ENCODE results near the gene ERC2.

Gene ERC2

DNA sequence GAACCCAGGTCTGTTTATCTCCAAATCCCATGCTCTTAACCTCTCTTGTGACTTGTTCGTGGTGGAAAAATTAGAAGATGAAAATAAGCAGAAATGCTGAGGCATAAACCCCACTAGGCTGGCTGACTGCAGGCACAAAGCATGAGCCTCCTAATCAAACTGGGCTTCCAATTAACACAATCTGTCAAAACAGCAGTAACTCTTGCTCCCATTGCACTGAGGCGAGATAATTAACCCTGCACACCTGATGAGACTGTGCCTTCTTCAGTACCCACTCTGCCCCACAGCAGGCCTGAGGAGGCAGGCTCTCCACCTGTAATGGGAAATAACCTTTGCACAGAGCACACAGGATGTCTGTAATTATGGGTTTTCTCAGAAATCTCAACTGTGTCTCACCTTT lies 696.8 kb downstream of the ERC2 start:
- TF ChIP-seq ZBTB10 (tag by site-specific recombination; IDR thresholded peaks at IDR 0.05): no peak
- Histone ChIP-seq H3K4me1 (ENCODE audit: control insufficient read depth, insufficient read depth, low read length) (no peaks in the 10 kb centered on the region), H3K9me3 (ENCODE audit: control insufficient read depth, insufficient read depth, low read depth, low read length) (no peaks in the 10 kb centered on the region), H3K4me3 (ENCODE audit: low read depth, low read length) (no peak overlapping the region), H3K36me3 (ENCODE audit: control insufficient read depth in 2 of 2, insufficient read depth in 1 of 2, low read length in 2 of 2) (no peaks in the 10 kb centered on the region), H3K27ac (ENCODE audit: extremely low read depth, low read depth, low read length) (no peak overlapping the region)
- CTCF ChIA-PET: no interaction called here
- POLR2A ChIA-PET: no interaction called here

GRCh38 chr3:55770077-55770476 lies 698.2 kb downstream of the ERC2 start:
- H3K9me3 ChIP-seq (ENCODE audit: control insufficient read depth, insufficient read depth, low read depth, low read length): no peaks in the 10 kb centered on the region
- no peak overlapping the region for H3K4me3 ChIP-seq (ENCODE audit: low read depth, low read length)
- ChIA-PET CTCF (interaction anchor here (0.7 kb wide), 1 partner anchor 19 kb away, joined by 3 read pairs; no protein-coding TSS in a partner anchor), POLR2A (no interaction called here)
- H3K27ac ChIP-seq (ENCODE audit: extremely low read depth, low read depth, low read length): no peak overlapping the region
- no peaks in the 10 kb centered on the region for H3K4me1 ChIP-seq (ENCODE audit: control insufficient read depth, insufficient read depth, low read length)
- H3K36me3 ChIP-seq (ENCODE audit: control insufficient read depth in 2 of 2, insufficient read depth in 1 of 2, low read length in 2 of 2): no peaks in the 10 kb centered on the region
- no peak for TF ChIP-seq ZNF23 (tag by site-specific recombination; IDR thresholded peaks at IDR 0.05; ENCODE audit: borderline replicate concordance)
- no peak for TF ChIP-seq ZNF121 (tag by site-specific recombination; IDR thresholded peaks at IDR 0.05)
- TF ChIP-seq EGR2 (tag by site-specific recombination; IDR thresholded peaks at IDR 0.05; ENCODE audit: low read depth): no peak
- no peak for TF ChIP-seq ZNF2 (tag by site-specific recombination; IDR thresholded peaks at IDR 0.05)
- TF ChIP-seq ZNF639 (tag by site-specific recombination; IDR thresholded peaks at IDR 0.05): no peak
- no peak for TF ChIP-seq OVOL3 (tag by site-specific recombination; IDR thresholded peaks at IDR 0.05)
- TF ChIP-seq HOXA7 (CRISPR knock-in tag; IDR thresholded peaks at IDR 0.05; ENCODE audit: borderline replicate concordance): no peak
- no peak for TF ChIP-seq ZNF549 (tag by site-specific recombination; IDR thresholded peaks at IDR 0.05)
- TF ChIP-seq ZNF701 (tag by site-specific recombination; IDR thresholded peaks at IDR 0.05): no peak
- no peak for TF ChIP-seq ZNF48 (tag by site-specific recombination; IDR thresholded peaks at IDR 0.05)

GRCh38 chr3:55766753-55767152 lies 701.5 kb downstream of the ERC2 start:
- no peaks in the 10 kb centered on the region for H3K9me3 ChIP-seq (ENCODE audit: control insufficient read depth, insufficient read depth, low read depth, low read length)
- no peaks in the 10 kb centered on the region for H3K36me3 ChIP-seq (ENCODE audit: control insufficient read depth in 2 of 2, insufficient read depth in 1 of 2, low read length in 2 of 2)
- no peaks in the 10 kb centered on the region for H3K4me1 ChIP-seq (ENCODE audit: control insufficient read depth, insufficient read depth, low read length)
- no peak overlapping the region for H3K27ac ChIP-seq (ENCODE audit: extremely low read depth, low read depth, low read length)
- POLR2A ChIA-PET: no interaction called here
- CTCF ChIA-PET: no interaction called here
- H3K4me3 ChIP-seq (ENCODE audit: low read depth, low read length): no peak overlapping the region
- TF ChIP-seq ZNF623 (tag by site-specific recombination; IDR thresholded peaks at IDR 0.05) (no peak), ZBTB1 (tag by site-specific recombination; IDR thresholded peaks at IDR 0.05) (no peak), ZNF555 (tag by site-specific recombination; conservative IDR thresholded peaks at IDR 0.05) (no peak), ZNF473 (tag by site-specific recombination; IDR thresholded peaks at IDR 0.05) (no peak), ZNF280C (tag by site-specific recombination; IDR thresholded peaks at IDR 0.05) (no peak), ZNF302 (tag by site-specific recombination; IDR thresholded peaks at IDR 0.05; ENCODE audit: low read depth) (no peak), ZBTB26 (tag by site-specific recombination; optimal IDR thresholded peaks at IDR 0.05) (no peak), ZNF341 (tag by site-specific recombination; IDR thresholded peaks at IDR 0.05; ENCODE audit: low read depth) (no peak), ZNF121 (tag by site-specific recombination; IDR thresholded peaks at IDR 0.05) (no peak), IKZF3 (tag by site-specific recombination; IDR thresholded peaks at IDR 0.05) (no peak), MEIS1 (CRISPR knock-in tag; IDR thresholded peaks at IDR 0.05; ENCODE audit: borderline replicate concordance) (no peak)
- TF ChIP-seq, protein P1, sequence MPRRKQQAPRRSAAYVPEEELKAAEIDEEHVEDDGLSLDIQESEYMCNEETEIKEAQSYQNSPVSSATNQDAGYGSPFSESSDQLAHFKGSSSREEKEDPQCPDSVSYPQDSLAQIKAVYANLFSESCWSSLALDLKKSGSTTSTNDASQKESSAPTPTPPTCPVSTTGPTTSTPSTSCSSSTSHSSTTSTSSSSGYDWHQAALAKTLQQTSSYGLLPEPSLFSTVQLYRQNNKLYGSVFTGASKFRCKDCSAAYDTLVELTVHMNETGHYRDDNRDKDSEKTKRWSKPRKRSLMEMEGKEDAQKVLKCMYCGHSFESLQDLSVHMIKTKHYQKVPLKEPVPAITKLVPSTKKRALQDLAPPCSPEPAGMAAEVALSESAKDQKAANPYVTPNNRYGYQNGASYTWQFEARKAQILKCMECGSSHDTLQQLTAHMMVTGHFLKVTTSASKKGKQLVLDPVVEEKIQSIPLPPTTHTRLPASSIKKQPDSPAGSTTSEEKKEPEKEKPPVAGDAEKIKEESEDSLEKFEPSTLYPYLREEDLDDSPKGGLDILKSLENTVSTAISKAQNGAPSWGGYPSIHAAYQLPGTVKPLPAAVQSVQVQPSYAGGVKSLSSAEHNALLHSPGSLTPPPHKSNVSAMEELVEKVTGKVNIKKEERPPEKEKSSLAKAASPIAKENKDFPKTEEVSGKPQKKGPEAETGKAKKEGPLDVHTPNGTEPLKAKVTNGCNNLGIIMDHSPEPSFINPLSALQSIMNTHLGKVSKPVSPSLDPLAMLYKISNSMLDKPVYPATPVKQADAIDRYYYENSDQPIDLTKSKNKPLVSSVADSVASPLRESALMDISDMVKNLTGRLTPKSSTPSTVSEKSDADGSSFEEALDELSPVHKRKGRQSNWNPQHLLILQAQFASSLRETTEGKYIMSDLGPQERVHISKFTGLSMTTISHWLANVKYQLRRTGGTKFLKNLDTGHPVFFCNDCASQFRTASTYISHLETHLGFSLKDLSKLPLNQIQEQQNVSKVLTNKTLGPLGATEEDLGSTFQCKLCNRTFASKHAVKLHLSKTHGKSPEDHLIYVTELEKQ (tag by site-specific recombination; IDR thresholded peaks at IDR 0.05; ENCODE audit: borderline replicate concordance): no peak

Measured in HEK293 (cell line).